GM12801 (cell line): ENCODE measurements around the gene CCDC38.

ENCODE experiments used
- TF ChIP-seq, protein P1 (sequence below): IDR thresholded peaks from one replicate; pipeline ENCODE4 v1.5.1; 2011; ENCODE audit warnings: control low read depth; ENCODE audit not compliant: insufficient read length; ENCODE audit errors: extremely low read depth

CCDC38 gene

DNA sequence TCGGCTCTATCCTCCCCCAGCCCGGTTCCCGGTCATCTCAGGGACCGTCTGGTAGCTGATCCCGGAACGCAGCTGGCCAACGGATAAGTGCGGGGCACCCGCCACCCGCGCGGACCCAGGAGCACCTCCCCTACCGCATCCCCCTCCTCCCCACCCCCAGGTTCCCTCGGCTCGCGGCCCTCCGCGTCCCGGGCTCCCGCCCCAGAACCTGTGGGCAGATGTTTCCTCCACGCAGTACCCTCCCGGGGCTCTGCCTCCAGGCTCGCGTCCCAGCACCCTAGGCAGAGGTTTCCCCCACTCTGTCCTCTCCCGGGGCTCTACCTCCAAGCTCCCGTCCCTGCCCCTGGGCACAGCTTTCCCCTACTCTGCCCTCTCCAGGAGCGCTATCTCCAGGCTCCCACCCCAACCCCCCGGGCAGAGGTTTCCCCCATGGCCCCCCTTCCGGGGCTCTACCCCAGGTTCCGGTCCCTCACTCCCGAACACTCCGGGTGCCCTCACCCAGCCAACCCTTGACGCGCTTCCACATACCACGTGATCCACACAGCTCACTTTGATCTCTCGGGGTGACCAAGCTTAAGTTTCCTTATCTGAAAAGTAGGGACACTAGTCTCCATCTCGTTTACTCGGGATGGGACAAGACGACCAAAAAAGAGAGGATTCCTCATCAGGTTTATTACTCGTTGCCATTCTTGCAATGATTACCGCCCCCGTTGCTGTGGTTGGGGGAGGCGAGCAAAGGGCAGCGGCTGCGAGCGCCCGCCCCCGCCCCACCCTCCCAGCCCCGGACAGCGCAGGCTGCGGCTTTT is at the start of gene CCDC38:
Gene CCDC38, minus strand, starts transcription at position 91 of the 806 bp plus-strand sequence. CDS start 6,105 bp downstream, outside the sequence.
- TF ChIP-seq, protein P1, sequence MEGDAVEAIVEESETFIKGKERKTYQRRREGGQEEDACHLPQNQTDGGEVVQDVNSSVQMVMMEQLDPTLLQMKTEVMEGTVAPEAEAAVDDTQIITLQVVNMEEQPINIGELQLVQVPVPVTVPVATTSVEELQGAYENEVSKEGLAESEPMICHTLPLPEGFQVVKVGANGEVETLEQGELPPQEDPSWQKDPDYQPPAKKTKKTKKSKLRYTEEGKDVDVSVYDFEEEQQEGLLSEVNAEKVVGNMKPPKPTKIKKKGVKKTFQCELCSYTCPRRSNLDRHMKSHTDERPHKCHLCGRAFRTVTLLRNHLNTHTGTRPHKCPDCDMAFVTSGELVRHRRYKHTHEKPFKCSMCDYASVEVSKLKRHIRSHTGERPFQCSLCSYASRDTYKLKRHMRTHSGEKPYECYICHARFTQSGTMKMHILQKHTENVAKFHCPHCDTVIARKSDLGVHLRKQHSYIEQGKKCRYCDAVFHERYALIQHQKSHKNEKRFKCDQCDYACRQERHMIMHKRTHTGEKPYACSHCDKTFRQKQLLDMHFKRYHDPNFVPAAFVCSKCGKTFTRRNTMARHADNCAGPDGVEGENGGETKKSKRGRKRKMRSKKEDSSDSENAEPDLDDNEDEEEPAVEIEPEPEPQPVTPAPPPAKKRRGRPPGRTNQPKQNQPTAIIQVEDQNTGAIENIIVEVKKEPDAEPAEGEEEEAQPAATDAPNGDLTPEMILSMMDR = no peak

DNA sequence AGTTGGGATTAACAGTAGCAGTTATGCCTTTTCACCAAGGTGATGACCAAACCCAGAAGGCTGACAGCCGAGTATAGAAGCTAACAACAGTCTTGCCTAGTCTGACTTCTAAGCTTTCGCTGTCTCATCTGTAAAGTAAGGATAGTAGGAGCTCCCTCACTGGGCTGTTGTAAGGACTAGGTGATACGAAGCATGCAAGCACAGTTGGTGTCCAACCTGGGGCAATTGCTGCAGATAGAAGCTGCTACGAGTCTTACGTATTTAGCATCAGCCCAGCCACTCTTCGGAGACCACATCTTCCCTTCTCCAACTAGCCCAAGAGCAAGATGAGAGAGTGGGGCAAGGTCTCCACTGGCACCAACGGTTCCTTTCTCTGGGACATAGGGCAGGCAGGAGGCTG is 47.7 kb upstream of the CCDC38 start:
- TF ChIP-seq, protein P1 = no peak

DNA sequence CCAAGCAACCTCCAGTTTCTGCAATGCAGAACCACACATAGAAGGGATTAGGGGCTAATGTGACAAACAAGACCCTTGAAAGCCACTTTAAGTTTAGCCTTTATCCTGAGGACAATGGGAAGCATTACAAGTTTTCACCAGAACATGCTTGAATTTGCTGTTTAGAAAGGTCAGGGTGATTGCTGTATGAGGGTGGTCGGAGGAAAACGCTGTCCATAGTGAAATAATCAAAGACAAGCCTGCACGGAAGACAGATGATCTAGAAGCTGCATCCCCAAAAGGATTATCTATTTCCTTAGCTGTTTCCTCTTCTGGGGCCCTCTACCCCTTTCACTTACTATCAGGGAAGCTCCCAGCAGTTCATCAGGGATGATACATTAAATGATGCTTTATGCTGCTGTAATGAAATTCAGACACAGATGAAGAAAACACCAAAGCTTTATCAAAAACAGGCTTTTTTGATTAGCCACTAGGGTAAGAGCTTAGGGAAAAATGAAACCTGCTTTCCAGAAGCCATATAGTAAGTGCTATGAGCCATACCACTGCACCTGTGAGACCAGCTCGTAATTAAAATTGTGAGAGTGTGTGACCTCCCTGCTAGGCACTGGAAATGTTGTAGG is 47.2 kb upstream of the CCDC38 start:
- TF ChIP-seq, protein P1 = no peak

DNA sequence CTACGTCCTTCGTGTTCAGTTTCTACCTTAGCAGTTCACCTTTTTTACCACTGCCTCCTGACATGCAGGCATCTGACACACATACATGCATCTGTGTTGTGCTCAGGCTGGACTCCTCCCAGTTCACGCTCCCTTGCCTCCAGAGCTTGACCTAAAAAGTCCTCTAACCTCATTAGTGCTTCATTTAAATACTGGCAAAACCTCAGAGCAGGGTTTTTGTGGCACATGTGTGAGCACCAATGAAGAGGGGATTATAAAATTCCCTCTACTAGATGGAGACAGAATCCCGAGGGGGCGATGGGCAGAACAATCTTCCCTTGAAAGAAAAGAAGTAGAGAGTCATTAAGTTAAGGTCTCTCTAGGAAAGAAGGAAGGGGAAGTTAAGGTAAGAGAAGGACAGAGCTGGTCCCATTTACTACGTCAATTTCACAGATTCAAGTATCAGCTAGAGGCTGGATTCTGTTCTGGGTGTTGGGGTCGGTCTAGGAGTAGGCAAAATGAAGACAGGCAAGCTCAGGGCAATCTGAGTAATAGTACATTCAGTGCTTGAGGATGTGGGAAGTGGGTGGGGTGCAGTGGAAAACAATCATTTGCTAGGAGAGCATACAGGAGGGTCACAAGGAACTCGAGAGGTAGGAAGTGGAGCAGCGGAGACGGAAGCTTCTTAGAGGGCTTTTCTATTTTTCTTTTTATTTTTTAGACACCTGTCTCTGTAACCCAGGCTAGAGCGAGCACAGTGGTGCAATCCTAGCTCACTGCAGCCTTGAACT is 46.3 kb upstream of the CCDC38 start:
- TF ChIP-seq, protein P1 = no peak

DNA sequence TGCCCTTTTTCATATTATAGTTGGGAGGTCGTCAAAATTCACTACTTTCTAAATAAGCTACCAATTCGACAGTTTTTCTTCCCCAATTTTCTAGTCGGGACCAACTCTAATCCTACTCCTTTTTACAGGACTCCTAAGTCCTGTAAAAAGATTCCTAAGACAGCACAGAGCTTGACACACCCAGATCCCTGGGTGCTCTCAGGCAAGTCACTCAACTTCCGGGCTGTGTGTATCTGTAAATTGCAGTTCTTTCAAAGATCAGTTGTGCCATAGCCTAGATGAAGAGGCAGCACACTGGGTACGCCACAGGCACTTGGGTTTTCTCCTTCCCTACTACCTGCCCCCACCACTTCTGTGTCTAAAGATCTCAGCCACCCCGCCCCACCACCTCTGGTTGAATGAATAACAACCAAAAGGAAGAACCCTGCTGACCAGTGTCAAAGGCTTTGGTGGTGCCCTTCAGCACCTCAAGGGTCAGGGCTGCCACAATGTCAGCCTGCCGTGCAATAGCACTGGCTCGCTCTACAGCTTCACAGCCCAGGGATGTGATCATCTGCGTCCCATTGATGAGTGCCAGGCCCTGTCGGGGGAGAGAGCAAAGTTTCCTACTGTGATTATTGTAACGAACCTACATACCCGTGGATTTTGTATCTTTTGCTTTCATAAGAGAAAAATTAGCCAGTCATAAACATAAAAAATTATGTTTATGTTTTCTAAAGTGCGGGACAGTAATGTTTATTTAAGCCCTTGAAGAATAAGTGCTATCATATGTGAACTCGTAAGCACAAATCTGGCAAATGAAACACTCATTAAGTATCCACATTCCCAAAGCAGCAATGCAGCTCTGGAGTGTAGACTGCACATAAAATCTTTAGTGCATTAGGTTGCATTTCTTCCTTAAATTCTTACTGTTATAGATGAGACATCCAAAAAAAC is 44.5 kb upstream of the CCDC38 start:
- TF ChIP-seq, protein P1 = no peak

DNA sequence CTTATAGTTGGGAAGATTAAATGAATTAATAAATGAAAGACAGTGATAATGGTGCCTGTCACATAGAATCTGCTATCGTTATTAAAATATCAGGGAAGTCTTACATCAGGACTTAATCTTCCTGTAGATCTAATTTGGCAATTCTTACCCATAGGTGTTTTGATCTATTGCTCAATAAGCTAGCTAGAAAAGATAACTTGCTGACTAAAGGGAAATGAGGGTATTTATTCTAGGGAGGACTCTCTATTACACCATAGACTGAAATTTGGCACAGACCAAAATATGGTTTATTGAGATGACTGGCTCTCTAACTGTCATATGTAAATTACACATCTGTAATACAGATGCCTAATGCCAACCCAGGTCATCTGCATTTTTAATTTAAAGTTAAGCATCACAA is 42.3 kb upstream of the CCDC38 start:
- TF ChIP-seq, protein P1 = no peak
